ENCODE data around the gene KCND2. TPM values are rescaled to one million over a fixed set of nuclear protein-coding genes. Genes with fewer than 3 reads are reported as not detected.

KCND2 gene
- total RNA-seq, 1 experiment from 2014 or later = not detected

DNA sequence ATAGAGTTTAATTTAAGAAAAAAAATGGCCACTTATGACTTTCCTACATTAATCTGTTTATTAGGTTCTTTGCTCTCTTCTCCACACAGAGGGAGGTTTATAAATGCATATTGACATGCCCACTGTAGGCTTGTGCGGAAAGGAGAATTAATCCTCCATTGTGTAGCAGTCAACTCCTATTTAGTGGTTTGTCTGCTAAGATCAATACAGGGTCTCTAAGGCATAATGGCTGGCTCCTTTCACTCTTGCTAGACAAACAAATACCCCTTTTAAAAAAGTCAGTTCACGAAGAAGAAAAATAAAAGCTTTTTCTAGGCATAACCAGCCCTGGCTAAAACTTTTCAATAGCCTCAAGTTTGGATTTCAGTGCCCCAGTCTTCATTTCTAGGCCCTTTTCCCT is 443.3 kb downstream of the KCND2 start:
- Mint-ChIP-seq H3K36me3 (ENCODE audit: insufficient read depth, unreplicated experiment) (no peaks in the 10 kb centered on the region), H3K4me3 (ENCODE audit: unreplicated experiment) (no peak overlapping the region), H3K4me1 (ENCODE audit: low read depth, unreplicated experiment) (peaks cover 8% of the 10 kb centered on the region), H3K27ac (ENCODE audit: unreplicated experiment) (no peak overlapping the region), H3K9me3 (ENCODE audit: unreplicated experiment) (no peaks in the 10 kb centered on the region), H3K27me3 (ENCODE audit: insufficient read depth, unreplicated experiment) (peaks cover 7% of the 10 kb centered on the region)
- no peaks in the 10 kb centered on the region for H3K27me3 ChIP-seq (replicated peaks; ENCODE audit: control insufficient read depth, insufficient read depth, low read length)
- POLR2A ChIA-PET = no interaction called here
- TF ChIP-seq, protein P1, sequence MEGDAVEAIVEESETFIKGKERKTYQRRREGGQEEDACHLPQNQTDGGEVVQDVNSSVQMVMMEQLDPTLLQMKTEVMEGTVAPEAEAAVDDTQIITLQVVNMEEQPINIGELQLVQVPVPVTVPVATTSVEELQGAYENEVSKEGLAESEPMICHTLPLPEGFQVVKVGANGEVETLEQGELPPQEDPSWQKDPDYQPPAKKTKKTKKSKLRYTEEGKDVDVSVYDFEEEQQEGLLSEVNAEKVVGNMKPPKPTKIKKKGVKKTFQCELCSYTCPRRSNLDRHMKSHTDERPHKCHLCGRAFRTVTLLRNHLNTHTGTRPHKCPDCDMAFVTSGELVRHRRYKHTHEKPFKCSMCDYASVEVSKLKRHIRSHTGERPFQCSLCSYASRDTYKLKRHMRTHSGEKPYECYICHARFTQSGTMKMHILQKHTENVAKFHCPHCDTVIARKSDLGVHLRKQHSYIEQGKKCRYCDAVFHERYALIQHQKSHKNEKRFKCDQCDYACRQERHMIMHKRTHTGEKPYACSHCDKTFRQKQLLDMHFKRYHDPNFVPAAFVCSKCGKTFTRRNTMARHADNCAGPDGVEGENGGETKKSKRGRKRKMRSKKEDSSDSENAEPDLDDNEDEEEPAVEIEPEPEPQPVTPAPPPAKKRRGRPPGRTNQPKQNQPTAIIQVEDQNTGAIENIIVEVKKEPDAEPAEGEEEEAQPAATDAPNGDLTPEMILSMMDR (IDR thresholded peaks at IDR 0.05; ENCODE audit: insufficient read depth in 1 of 2, low read depth in 1 of 2, low read length in 1 of 2, severe bottlenecking in 1 of 2, unreplicated experiment in 1 of 2) = no peak
- intact Hi-C loops (cut with micrococcal nuclease; ENCODE audit: unreplicated experiment) = no loop called here
- no peaks in the 10 kb centered on the region for H3K36me3 ChIP-seq (ENCODE audit: control insufficient read depth, insufficient read depth, low read length)
- CTCF ChIA-PET = no interaction called here
- no peak overlapping the region for H3K4me3 ChIP-seq (ENCODE audit: low read depth, low read length)
- no peaks in the 10 kb centered on the region for H3K9me3 ChIP-seq
- BruUV-seq (replicated peaks) = no TSS peak
- no peak for DNase-seq
- no peaks in the 10 kb centered on the region for H3K4me1 ChIP-seq

DNA sequence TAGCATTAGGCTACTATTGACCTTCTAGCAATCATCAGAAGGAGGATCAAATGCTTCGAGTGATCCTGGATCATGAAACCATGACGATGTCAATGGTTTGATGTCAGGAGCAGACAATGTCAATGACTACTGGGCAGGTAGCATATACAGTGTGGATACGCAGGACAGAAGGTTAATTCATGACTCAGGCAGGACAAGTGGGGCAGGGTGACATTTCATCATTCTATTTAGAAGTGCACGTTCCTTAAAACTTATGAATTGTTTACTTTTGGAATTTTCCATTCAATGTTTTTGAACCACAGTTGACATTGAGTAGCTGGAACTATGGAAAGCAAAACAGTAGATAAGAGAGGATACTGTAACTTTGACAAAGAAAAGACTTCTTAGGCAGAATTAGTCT is 444.2 kb downstream of the KCND2 start:
- Histone ChIP-seq H3K27me3 (replicated peaks; ENCODE audit: control insufficient read depth, insufficient read depth, low read length) (no peaks in the 10 kb centered on the region), H3K36me3 (ENCODE audit: control insufficient read depth, insufficient read depth, low read length) (no peaks in the 10 kb centered on the region), H3K4me1 (no peaks in the 10 kb centered on the region), H3K9me3 (no peaks in the 10 kb centered on the region), H3K4me3 (ENCODE audit: low read depth, low read length) (no peak overlapping the region)
- Mint-ChIP-seq H3K27me3 (ENCODE audit: insufficient read depth, unreplicated experiment) (peaks cover 7% of the 10 kb centered on the region), H3K27ac (ENCODE audit: unreplicated experiment) (no peak overlapping the region), H3K36me3 (ENCODE audit: insufficient read depth, unreplicated experiment) (no peaks in the 10 kb centered on the region), H3K4me1 (ENCODE audit: low read depth, unreplicated experiment) (peaks cover 8% of the 10 kb centered on the region), H3K9me3 (ENCODE audit: unreplicated experiment) (no peaks in the 10 kb centered on the region), H3K4me3 (ENCODE audit: unreplicated experiment) (no peak overlapping the region)
- CTCF ChIA-PET = no interaction called here
- no TSS peak for BruUV-seq (replicated peaks)
- intact Hi-C loops (cut with micrococcal nuclease; ENCODE audit: unreplicated experiment) = no loop called here
- POLR2A ChIA-PET = no interaction called here
- DNase-seq = no peak
- TF ChIP-seq, protein P1 (IDR thresholded peaks at IDR 0.05; ENCODE audit: insufficient read depth in 1 of 2, low read depth in 1 of 2, low read length in 1 of 2, severe bottlenecking in 1 of 2, unreplicated experiment in 1 of 2) = no peak

DNA sequence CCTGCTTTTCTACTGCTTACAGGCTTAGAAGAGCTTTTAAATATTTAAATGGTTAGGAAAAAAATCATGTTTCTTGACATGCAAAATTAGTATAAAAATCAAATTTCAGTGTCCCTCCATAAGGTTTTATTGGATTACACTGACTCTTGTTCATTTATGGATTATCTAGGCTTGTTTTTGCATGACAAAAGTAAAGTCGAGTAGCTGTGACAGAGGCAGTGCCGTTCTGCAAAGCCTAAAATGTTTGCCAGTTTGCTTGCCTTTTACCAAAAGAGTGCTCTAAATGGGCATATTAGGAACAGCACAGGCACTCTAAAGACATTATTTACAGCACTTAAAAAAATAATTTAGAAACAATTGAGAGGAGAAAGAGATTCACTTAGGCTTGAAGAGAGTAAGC is 445.4 kb downstream of the KCND2 start:
- ChIA-PET POLR2A (no interaction called here), CTCF (no interaction called here)
- H3K27me3 Mint-ChIP-seq (ENCODE audit: insufficient read depth, unreplicated experiment) = peaks cover 7% of the 10 kb centered on the region
- H3K27me3 ChIP-seq (replicated peaks; ENCODE audit: control insufficient read depth, insufficient read depth, low read length) = no peaks in the 10 kb centered on the region
- DNase-seq = no peak
- H3K4me3 ChIP-seq (ENCODE audit: low read depth, low read length) = no peak overlapping the region
- no peak overlapping the region for H3K27ac Mint-ChIP-seq (ENCODE audit: unreplicated experiment)
- peaks cover 8% of the 10 kb centered on the region for H3K4me1 Mint-ChIP-seq (ENCODE audit: low read depth, unreplicated experiment)
- no peaks in the 10 kb centered on the region for H3K4me1 ChIP-seq
- no peaks in the 10 kb centered on the region for H3K36me3 ChIP-seq (ENCODE audit: control insufficient read depth, insufficient read depth, low read length)
- H3K9me3 Mint-ChIP-seq (ENCODE audit: unreplicated experiment) = no peaks in the 10 kb centered on the region
- intact Hi-C loops (cut with micrococcal nuclease; ENCODE audit: unreplicated experiment) = no loop called here
- TF ChIP-seq, protein P1 (IDR thresholded peaks at IDR 0.05; ENCODE audit: insufficient read depth in 1 of 2, low read depth in 1 of 2, low read length in 1 of 2, severe bottlenecking in 1 of 2, unreplicated experiment in 1 of 2) = no peak
- H3K4me3 Mint-ChIP-seq (ENCODE audit: unreplicated experiment) = no peak overlapping the region
- H3K9me3 ChIP-seq = no peaks in the 10 kb centered on the region
- H3K36me3 Mint-ChIP-seq (ENCODE audit: insufficient read depth, unreplicated experiment) = no peaks in the 10 kb centered on the region
- no TSS peak for BruUV-seq (replicated peaks)
